Keratinocyte (primary cell): ENCODE results near the gene MYO16. TPM values are rescaled to one million over a fixed set of nuclear protein-coding genes. Genes with fewer than 3 reads are reported as not detected.

ENCODE experiments used
- DNase-seq: peaks from one replicate; pipeline ENCODE4 v3.0.0-alpha.2; 2011; ENCODE audit warnings: low read depth, missing footprints, low spot score
- FAIRE-seq: peaks from 2 replicates; lab custom pipeline; 2011; peaks lifted over from hg19 to GRCh38; lab: Jason Lieb, UNC
- H2AFZ ChIP-seq: 2 replicates; pipeline ENCODE4 v1.6.0; 2012; ENCODE audit warnings: low read length, control low read depth, inconsistent platforms; ENCODE audit not compliant: control insufficient read depth
- H3K27ac ChIP-seq: 2 replicates; pipeline ENCODE4 v1.5.1; 2011; ENCODE audit warnings: low read length; ENCODE audit not compliant: control insufficient read depth, insufficient read depth
- H3K27me3 ChIP-seq: 3 replicates; pipeline ENCODE4 v1.6.0; 2011; ENCODE audit warnings: low read length; ENCODE audit not compliant: control insufficient read depth, insufficient read depth; ENCODE audit errors: extremely low read depth
- H3K36me3 ChIP-seq, 2 experiments: 2 replicates in 1 of 2; 3 replicates in 1 of 2; pipeline ENCODE4 v1.5.1; 2011; ENCODE audit warnings: low read length in 2 of 2, mild to moderate bottlenecking in 1 of 2; ENCODE audit not compliant: control insufficient read depth in 2 of 2, insufficient read depth in 2 of 2; ENCODE audit errors: extremely low read depth in 1 of 2
- H3K4me1 ChIP-seq: 3 replicates; pipeline ENCODE4 v1.5.1; 2011; ENCODE audit warnings: low read length; ENCODE audit not compliant: control insufficient read depth, insufficient read depth; ENCODE audit errors: extremely low read depth
- H3K4me2 ChIP-seq: 3 replicates; pipeline ENCODE4 v1.6.0; 2011; ENCODE audit warnings: low read depth, low read length; ENCODE audit not compliant: control insufficient read depth, insufficient read depth; ENCODE audit errors: extremely low read depth
- H3K4me3 ChIP-seq, 3 experiments: fragments of 200-600 bp in 1 of 3; sonication (generic) in 1 of 3; 2 replicates in 2 of 3; 3 replicates in 1 of 3; pipeline ENCODE4 v1.5.1; 2011 to 2016; ENCODE audit warnings: low read length in 3 of 3, mild to moderate bottlenecking in 3 of 3, control low read depth in 2 of 3, inconsistent platforms in 1 of 3, low read depth in 1 of 3, mixed read lengths in 1 of 3, mixed run types in 1 of 3, moderate library complexity in 1 of 3; ENCODE audit not compliant: control insufficient read depth in 2 of 3, insufficient read depth in 2 of 3; ENCODE audit errors: extremely low read depth in 1 of 3
- H3K79me2 ChIP-seq: 2 replicates; pipeline ENCODE4 v1.6.0; 2012; ENCODE audit warnings: low read length; ENCODE audit not compliant: control insufficient read depth, insufficient read depth
- H3K9ac ChIP-seq: 3 replicates; pipeline ENCODE4 v1.6.0; 2011; ENCODE audit warnings: low read length; ENCODE audit not compliant: control insufficient read depth, insufficient read depth; ENCODE audit errors: extremely low read depth
- H3K9me1 ChIP-seq: 3 replicates; pipeline ENCODE4 v1.6.0; 2011; ENCODE audit warnings: low read length; ENCODE audit not compliant: control insufficient read depth, insufficient read depth; ENCODE audit errors: extremely low read depth
- H3K9me3 ChIP-seq: 2 replicates; pipeline ENCODE4 v1.5.1; 2012; ENCODE audit warnings: low read depth, low read length; ENCODE audit not compliant: control insufficient read depth
- H4K20me1 ChIP-seq: 3 replicates; pipeline ENCODE4 v1.6.0; 2011; ENCODE audit warnings: low read length; ENCODE audit not compliant: control insufficient read depth, insufficient read depth; ENCODE audit errors: extremely low read depth
- CTCF ChIP-seq, 3 experiments: IDR thresholded peaks in 1 of 3; conservative IDR thresholded peaks in 1 of 3; optimal IDR thresholded peaks in 1 of 3; 2 replicates in 2 of 3; 3 replicates in 1 of 3; pipeline versions ENCODE3 to v1.5.1; 2011; ENCODE audit warnings: low read length in 3 of 3, mild to moderate bottlenecking in 3 of 3, moderate library complexity in 2 of 3, control low read depth in 1 of 3, inconsistent platforms in 1 of 3; ENCODE audit not compliant: insufficient read depth in 2 of 3; ENCODE audit errors: extremely low read depth in 1 of 3
- EZH2 ChIP-seq: IDR thresholded peaks from one replicate; pipeline ENCODE4 v1.6.1; 2012; ENCODE audit warnings: inconsistent platforms, mild to moderate bottlenecking, low read length, moderate library complexity
- dilution Hi-C: fragments of 300-500 bp; cut with MboI; formaldehyde crosslinking; loops from one replicate; pipeline ENCODE4 v1.7.0; 2020; ENCODE audit warnings: low sequenced_read_pairs; ENCODE audit not compliant: extremely low pct_ligation_motif_present
- polyA plus RNA-seq, 5 experiments: library from polyadenylated mRNA; depleted of rRNA in 3 of 5; stranded (reverse) in 3 of 5; stranded (forward) in 1 of 5; unstranded in 1 of 5; fragments of >200 nt; gene quantifications; 1 replicate in 1 of 5; 2 replicates in 3 of 5; 3 replicates in 1 of 5; pipeline versions ENCODE4 v1.2.1 to v1.2.3, GENCODE V29; 2011 to 2012; ENCODE audit warnings: missing spikeins in 2 of 5, low read depth in 1 of 5, low replicate concordance in 1 of 5

The MYO16 gene
- polyA plus RNA-seq, 1 donor (not counting 4 experiments of a cell fraction or from before 2014, with no cell fraction given) = 0.08 TPM

DNA sequence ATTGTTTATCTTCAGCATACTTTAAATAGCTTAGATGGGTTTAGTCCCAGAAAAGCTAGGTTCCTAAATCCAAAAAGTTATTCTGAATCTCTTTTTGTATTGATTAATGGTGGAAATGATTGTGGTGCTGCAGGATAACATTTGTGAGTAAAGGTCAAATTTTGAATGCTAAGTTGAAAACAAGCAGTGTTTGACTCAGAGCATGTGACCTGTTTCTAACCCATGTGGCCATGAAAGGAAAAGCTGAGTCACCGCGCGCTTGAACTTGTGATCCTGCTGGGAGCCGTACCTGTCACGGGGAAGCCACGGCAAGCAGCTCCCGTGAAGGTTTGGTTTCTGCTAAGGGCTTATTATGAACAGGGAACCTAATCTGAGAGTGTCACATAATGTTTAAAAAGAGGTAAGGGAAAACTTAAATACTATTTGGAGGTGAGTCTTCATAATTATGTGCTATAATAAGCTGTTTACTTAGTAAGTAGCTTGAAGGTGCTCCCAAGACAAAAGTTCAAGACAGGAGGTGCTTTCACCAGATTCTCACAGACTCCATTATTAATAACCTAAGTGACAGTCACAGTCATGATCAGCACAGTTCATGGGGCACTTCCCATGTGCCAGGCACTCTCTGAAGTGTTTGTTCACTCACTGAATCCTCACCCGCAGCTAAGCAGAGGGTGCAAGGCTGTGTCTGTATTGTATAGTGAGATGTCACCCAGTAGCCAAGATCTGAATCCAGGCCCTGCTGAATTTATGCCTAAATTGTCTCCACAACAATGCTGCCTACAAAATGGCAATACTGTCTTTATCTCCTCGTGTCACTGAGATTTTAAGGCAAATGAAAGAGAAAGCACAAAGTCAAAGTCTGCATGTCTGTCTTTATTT lies 286.5 kb downstream of the MYO16 start:
- H3K9me1 ChIP-seq = no peaks in the 10 kb centered on the region
- dilution Hi-C loops = no loop called here
- H3K4me2 ChIP-seq = peak overlapping the region; percentile 22
- H2AFZ ChIP-seq = peak overlapping the region; percentile 42
- peaks cover 26% of the 10 kb centered on the region for H3K4me1 ChIP-seq
- peak overlapping the region; percentile 48 for H3K9ac ChIP-seq
- FAIRE-seq (peak; percentile 90), DNase-seq (peak; percentile 50)
- no peaks in the 10 kb centered on the region for H3K36me3 ChIP-seq
- H4K20me1 ChIP-seq = no peaks in the 10 kb centered on the region
- H3K9me3 ChIP-seq = no peaks in the 10 kb centered on the region
- H3K4me3 ChIP-seq = no peak overlapping the region
- H3K79me2 ChIP-seq = no peaks in the 10 kb centered on the region
- no peaks in the 10 kb centered on the region for H3K27me3 ChIP-seq
- H3K27ac ChIP-seq = peak overlapping the region; percentile 62
- TF ChIP-seq EZH2 (no peak), CTCF (optimal IDR thresholded peaks at IDR 0.05 in 1 of 3, IDR thresholded peaks at IDR 0.05 in 1 of 3, conservative IDR thresholded peaks at IDR 0.05 in 1 of 3; ENCODE audit: extremely low read depth in 1 of 3, insufficient read depth in 2 of 3, low read length in 3 of 3) (no peak)

DNA sequence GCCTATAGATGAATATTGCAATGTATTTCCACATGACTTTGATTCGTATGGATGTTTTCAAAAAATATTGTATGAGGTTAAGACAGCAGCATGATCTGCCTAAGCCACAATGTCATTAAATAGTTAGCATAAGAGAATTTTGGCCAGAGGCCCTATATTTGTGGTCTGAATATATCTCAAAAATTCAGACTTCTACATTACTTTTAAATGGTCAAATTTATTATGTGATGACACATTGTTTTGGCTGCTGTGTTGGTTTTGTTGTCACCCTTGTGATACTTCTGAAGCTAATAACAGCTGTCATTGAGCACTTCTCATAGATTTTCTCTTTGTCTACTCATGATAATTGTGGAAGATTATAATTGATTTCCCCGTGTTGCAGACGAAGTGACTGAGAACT lies 288.2 kb downstream of the MYO16 start:
- H3K9ac ChIP-seq = no peak overlapping the region
- H3K27ac ChIP-seq = no peak overlapping the region
- dilution Hi-C loops = no loop called here
- FAIRE-seq (no peak), DNase-seq (no peak)
- no peaks in the 10 kb centered on the region for H3K9me3 ChIP-seq
- peaks cover 26% of the 10 kb centered on the region for H3K4me1 ChIP-seq
- no peaks in the 10 kb centered on the region for H3K36me3 ChIP-seq
- H3K27me3 ChIP-seq = no peaks in the 10 kb centered on the region
- no peak overlapping the region for H3K4me2 ChIP-seq
- no peak for TF ChIP-seq EZH2
- TF ChIP-seq CTCF (optimal IDR thresholded peaks at IDR 0.05 in 1 of 3, IDR thresholded peaks at IDR 0.05 in 1 of 3, conservative IDR thresholded peaks at IDR 0.05 in 1 of 3; ENCODE audit: extremely low read depth in 1 of 3, insufficient read depth in 2 of 3, low read length in 3 of 3) = no peak
- no peak overlapping the region for H2AFZ ChIP-seq
- no peak overlapping the region for H3K4me3 ChIP-seq
- H3K79me2 ChIP-seq = no peaks in the 10 kb centered on the region
- H3K9me1 ChIP-seq = no peaks in the 10 kb centered on the region
- no peaks in the 10 kb centered on the region for H4K20me1 ChIP-seq
